AG09319 (cell line): ENCODE data around the gene CPXM2.

Source experiments
- DNase-seq: peaks from one replicate; pipeline ENCODE4 v3.0.0-alpha.2; 2010; ENCODE audit warnings: low read depth; ENCODE audit errors: extremely low read depth
- TF ChIP-seq, protein P1 (sequence below): IDR thresholded peaks from 2 replicates; pipeline ENCODE4 v1.5.1; 2011; ENCODE audit warnings: low read depth, mild to moderate bottlenecking, inconsistent platforms, low read length, moderate library complexity

Gene CPXM2

DNA sequence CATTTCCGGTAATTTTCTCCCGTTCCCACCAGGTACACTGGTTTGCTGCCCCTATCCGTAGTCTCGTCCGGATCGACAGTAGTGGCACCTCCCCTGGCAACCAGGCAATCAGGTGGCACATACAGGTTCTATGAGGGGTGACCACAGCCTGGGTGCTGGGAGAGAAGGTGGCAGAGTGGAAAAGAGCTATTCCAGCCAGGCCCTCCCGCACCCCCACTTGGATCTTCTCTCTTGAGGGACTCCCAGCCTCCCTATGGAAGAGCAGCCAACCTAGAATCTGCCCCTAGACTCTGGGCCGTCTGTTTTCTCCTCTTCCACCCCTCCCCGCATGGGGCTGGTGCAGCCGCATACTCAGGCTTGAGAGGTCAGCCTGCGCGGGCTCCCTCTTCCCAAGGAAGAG, 166.9 kb downstream of the CPXM2 start:
- TF ChIP-seq, protein P1, sequence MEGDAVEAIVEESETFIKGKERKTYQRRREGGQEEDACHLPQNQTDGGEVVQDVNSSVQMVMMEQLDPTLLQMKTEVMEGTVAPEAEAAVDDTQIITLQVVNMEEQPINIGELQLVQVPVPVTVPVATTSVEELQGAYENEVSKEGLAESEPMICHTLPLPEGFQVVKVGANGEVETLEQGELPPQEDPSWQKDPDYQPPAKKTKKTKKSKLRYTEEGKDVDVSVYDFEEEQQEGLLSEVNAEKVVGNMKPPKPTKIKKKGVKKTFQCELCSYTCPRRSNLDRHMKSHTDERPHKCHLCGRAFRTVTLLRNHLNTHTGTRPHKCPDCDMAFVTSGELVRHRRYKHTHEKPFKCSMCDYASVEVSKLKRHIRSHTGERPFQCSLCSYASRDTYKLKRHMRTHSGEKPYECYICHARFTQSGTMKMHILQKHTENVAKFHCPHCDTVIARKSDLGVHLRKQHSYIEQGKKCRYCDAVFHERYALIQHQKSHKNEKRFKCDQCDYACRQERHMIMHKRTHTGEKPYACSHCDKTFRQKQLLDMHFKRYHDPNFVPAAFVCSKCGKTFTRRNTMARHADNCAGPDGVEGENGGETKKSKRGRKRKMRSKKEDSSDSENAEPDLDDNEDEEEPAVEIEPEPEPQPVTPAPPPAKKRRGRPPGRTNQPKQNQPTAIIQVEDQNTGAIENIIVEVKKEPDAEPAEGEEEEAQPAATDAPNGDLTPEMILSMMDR, result no peak
- no peak for DNase-seq

- DNase-seq, result no peak
- TF ChIP-seq, protein P1, result no peak
These were observed 169.3 kb downstream of the CPXM2 start for GRCh38 chr10:123722351-123722750.

DNA sequence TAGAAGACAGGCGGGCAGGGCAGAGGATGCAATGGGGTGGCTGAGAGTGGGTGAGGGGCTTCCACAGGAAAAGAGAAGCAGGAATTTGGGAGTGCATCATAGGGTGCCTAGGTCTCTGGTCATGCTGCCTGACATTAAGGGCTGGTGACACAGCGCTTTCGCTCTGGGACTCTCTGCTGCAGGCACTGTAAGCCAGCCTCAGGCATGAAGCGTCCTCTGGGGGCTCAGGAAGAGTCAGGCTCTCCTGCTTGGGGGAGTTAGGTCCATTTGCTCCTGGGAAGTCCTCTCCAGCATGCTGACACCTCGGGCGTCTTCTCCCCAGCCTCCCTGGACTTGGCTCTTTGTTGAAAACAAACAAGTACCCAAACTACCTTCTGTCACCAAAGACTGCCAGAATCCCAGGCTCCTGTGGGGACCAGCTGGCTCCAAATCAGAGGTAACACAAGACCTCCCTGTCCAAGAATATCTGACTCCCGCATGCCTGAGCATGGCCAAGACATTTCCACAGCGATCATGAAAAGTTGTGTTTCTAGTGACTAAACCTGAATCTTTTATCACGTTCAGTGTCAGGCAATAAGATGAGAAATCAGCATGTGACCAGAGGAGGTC, 170.1 kb downstream of the CPXM2 start:
- DNase-seq, result no peak
- TF ChIP-seq, protein P1, result no peak

- TF ChIP-seq, protein P1, result no peak
- no peak for DNase-seq
These were observed 171.1 kb downstream of the CPXM2 start for GRCh38 chr10:123720536-123720935.

GRCh38 chr10:123718544-123719060, 173.0 kb downstream of the CPXM2 start:
- TF ChIP-seq, protein P1, result no peak
- DNase-seq, result no peak

GRCh38 chr10:123717336-123717735, 174.3 kb downstream of the CPXM2 start:
- no peak for DNase-seq
- TF ChIP-seq, protein P1, result no peak

DNA sequence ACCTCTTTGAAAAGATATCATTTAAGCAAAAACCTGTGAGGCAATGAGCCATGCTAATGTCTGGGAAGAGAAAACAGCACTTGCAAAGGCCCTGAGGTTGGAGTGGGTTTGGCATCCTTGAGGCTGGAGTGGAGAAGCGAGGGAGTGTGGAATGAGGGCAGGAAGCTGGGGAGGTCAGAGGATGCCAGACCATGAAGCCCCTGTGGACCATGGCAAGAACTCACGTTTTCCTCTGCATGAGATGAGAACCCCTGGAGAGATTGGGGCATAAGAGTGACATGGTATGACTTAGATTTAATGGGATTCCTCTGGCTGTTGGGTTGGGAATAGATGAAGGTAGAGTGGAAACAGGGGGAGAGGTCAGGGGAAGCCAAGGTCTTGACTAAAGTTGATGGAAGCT, 176.1 kb downstream of the CPXM2 start:
- TF ChIP-seq, protein P1, result no peak
- no peak for DNase-seq
